ENCODE data around the gene ANXA2R. TPM values are rescaled to one million over a fixed set of nuclear protein-coding genes. Genes with fewer than 3 reads are reported as not detected.

The ANXA2R gene
- total and polyA plus RNA-seq, 2 of the 13 experiments (the other 11 are each of a cell fraction or from before 2014, with no cell fraction given), result 0.95 to 1.3 TPM

- TF ChIP-seq ZNF280D (CRISPR knock-in tag; IDR thresholded peaks at IDR 0.05) (peak; percentile 88), ZHX2 (IDR thresholded peaks at IDR 0.05; ENCODE audit: low read depth) (no peak), ZHX2 (CRISPR knock-in tag; IDR thresholded peaks at IDR 0.05; ENCODE audit: borderline replicate concordance) (no peak), IKZF5 (CRISPR knock-in tag; IDR thresholded peaks at IDR 0.05) (peak; percentile 92), NCOA2 (CRISPR knock-in tag; IDR thresholded peaks at IDR 0.05) (peak; percentile 42; the same call in 1 of the 2 replicates), DMAP1 (CRISPR knock-in tag; IDR thresholded peaks at IDR 0.05) (no peak; the same call in 1 of the 2 replicates), GFI1 (CRISPR knock-in tag; IDR thresholded peaks at IDR 0.05; ENCODE audit: borderline replicate concordance) (0 out of 2 replicates have a peak, but pooled peaks have one; percentile 16), POGZ (CRISPR knock-in tag; IDR thresholded peaks at IDR 0.05) (peak; percentile 86), KIAA2018 (CRISPR knock-in tag; IDR thresholded peaks at IDR 0.05; ENCODE audit: borderline replicate concordance) (no peak)
Observed at GRCh38 chr5:43008363-43009153, 31.6 kb downstream of the ANXA2R start (continued).
